SIG-M5 (cell line): Measurements from ENCODE around the gene EFL1.

ENCODE experiments used
- DNase-seq: peaks from one replicate; lab custom pipeline; 2025; lab: John Stamatoyannopoulos, UW

The EFL1 gene

GRCh38 chr15:82159922-82160321 lies 102.6 kb downstream of the EFL1 start:
- DNase-seq, result no peak

DNA sequence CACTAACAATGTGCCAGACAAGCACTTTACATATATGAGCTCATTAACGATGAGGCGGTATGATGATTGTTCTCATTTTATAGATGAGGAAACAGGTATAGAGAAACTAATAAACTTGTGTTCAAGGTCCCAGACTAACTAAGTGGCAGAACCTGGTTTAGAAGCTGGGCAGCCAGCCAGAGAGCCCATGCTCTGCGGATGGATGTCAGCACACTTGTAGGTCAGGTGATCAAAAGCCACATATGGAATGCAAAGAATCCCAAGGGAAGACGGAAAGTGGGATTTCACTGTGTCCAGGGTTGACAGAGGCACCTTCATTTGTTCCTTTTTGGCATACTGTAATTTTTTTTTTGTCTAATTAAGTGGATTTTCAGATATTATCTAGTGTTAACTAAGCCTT lies 103.7 kb downstream of the EFL1 start:
- no peak for DNase-seq

GRCh38 chr15:82150645-82151044 lies 111.9 kb downstream of the EFL1 start:
- no peak for DNase-seq

DNA sequence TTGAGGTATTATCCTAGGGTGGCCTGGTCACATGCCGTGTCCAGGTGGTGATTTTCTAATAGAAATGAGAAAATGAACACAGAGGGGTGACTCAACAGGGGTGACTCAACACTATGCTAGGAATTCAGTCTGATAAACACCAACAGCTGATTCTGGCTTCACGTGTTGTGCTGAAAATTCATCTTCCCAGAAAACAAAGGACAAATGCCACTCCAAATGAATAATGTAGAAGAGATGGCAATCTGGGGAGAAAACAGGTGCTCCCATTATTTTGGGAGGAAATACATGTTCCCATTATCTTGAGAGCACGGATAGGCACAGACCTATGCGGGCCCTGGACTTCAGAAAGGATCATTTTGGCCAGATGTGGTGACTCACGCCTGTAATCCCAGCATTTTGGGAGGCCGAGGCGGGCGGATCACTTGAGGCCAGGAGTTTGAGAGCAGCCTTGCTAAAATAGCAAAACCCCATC lies 115.5 kb downstream of the EFL1 start:
- DNase-seq, result no peak

DNA sequence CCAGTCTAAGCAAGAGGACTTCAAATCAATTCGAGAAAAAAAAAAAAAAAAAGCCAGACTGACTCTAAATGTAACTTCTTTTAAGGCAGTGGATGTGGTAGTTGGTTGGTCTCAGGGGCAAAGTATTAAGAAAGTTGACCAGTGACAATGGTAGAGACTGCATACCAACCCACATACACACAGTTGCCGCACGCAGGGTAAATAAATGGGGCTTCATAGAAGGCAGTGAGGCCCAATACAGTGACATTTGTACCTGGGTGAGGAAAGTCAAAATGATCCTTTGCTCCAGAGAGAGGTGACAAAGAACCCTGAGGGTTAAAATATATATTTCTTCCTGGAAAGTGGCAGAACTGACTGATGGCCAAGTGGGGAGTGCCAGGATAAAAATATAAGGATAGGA lies 116.0 kb downstream of the EFL1 start:
- no peak for DNase-seq

GRCh38 chr15:82143390-82144385 lies 118.8 kb downstream of the EFL1 start:
- no peak for DNase-seq

DNA sequence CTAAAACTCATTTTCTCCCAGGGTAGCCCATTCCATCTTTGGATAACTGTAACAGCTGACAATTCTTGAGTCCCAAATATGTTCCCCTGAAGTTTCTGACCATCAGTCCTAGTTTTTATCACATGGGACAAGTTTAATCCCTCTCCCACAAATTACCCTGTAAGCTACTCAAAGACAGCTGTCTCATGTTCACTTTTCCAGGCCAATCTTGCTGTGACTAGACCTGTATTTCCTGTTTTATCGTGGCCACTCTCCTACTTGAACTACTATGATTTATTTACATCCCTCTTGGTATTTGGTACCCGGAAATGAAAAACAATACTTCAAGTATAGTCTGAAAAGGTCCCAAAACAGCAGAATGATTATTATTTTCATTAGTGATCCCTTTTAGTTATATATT lies 121.6 kb downstream of the EFL1 start:
- DNase-seq, result no peak

GRCh38 chr15:82139823-82140268 lies 122.7 kb downstream of the EFL1 start:
- DNase-seq, result no peak

DNA sequence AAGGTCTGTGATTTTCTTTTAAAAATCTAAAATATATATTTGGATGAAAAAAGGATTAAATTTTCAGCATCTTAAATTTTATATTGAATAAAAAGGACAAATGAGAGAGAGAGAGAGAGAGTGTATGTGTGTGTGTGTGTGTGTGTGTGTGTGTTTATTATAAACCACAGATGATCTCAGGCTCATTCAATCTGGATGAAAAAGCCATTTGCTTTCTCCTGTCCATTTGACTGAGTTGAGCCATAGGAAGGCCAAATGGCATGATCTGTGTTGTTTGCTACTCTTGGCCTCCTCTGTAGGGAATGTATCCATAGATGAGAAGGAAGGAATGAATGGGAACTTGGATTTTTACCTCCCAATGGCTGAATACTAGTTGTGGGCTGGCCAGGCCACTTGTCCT lies 124.2 kb downstream of the EFL1 start:
- no peak for DNase-seq

DNA sequence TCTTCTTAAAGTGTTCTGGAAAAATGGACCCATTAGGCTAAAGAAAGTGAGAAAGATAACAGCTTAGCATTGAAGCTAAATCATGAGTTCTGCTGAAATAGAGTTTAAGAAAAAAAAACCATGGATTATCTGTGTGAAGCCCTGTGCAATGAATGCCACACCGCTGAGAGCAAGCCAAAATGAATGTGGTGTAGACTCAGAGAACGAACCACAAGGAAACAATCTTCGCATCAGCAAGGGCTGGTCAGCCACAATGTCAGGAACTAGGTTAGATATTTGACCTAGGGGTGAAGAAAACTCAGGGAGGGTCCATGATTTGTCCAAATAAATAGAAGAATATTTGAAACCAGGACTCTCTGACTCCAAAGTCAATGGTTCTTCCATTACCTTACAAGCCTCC lies 125.3 kb downstream of the EFL1 start:
- DNase-seq, result no peak

- no peak for DNase-seq
Observed at GRCh38 chr15:82136120-82136519, 126.4 kb downstream of the EFL1 start.

GRCh38 chr15:82135638-82136037 lies 126.9 kb downstream of the EFL1 start:
- no peak for DNase-seq

- no peak for DNase-seq
Observed at GRCh38 chr15:82134461-82134860, 128.1 kb downstream of the EFL1 start.

DNA sequence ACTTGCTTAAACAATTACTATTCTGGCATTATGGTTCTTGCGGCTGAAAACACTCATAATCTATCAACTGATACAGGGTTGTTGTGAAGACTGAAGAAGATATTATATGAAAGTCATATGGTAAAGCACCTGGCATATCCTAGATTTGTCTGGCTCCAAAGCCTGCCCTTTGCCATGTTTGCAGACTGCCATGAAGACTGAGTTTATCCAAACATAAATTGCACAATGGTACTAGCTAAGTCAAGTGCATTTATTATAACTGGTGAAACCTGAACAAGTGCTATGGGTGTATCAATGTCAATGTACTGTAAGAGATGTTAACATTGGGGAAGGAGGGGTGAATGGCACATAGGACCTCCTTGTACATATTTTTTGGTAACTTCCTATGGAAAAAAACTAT lies 129.3 kb downstream of the EFL1 start:
- no peak for DNase-seq

GRCh38 chr15:82132742-82133141 lies 129.8 kb downstream of the EFL1 start:
- no peak for DNase-seq

DNA sequence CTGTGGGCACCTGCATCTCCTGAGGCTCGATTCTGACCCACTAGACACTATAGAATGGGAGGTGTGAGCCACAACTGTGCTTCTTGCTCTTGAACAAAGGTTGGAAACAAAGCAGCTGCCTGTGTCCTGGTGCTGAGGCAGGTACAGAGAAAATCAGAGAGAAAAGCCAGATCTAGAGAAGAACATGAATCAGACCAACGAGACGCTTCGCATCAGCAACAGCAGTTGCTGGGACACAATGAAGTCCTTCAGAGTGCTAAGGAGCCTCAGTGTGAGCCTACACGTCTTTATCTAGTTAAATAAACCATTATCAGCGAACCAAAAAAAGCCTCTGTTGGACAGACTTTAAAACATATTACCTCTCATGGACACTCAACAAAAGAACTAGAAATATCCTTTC lies 130.4 kb downstream of the EFL1 start:
- DNase-seq, result no peak

DNA sequence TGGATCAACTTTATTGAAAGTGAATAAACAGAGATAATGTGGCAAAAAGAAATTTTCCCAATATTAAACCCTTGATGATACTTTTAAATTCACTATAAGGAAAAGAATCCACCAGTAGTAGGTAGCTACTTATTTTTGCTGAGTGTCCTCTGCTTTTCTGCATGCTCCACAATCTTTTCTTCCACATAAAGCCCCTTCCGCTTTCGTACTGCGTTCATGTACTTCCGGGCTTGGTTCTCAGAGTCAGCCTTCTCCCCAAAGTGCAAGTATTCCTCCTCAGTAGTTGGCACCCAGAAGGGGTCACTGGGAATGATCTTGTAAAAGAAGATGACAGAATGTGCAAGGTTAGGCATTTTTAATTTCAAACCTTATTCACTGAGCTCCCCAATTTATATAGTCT lies 132.3 kb downstream of the EFL1 start:
- no peak for DNase-seq

GRCh38 chr15:82129761-82130160 lies 132.8 kb downstream of the EFL1 start:
- DNase-seq, result no peak

GRCh38 chr15:82129149-82129692 lies 133.3 kb downstream of the EFL1 start:
- no peak for DNase-seq

GRCh38 chr15:82128401-82129148 lies 134.0 kb downstream of the EFL1 start:
- DNase-seq, result no peak

DNA sequence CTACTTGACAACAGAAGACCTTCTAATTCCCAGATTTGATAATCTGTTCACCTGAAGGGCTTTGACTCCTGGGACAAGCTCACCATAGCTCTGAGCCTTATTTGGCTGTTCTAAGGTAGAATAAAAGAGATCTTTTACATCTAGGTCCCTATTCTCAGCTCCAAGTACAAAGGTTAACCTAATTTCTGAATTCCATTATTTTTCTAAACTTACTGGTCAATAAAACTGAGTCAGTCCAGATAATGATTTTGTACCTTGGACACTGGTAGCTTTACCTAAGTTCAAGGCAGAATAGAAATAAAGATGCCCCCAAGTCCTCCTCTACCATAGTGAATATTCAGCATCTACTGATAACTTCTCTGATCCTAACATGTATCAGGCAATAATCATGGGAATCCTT lies 135.0 kb downstream of the EFL1 start:
- DNase-seq, result no peak

- no peak for DNase-seq
Observed at GRCh38 chr15:82126346-82126745, 136.2 kb downstream of the EFL1 start.
